SK-N-SH (cell line): ENCODE data around the gene MRPL17. TPM values are rescaled to one million over a fixed set of nuclear protein-coding genes. Genes with fewer than 3 reads are reported as not detected.

Experiments used
- CTCF ChIA-PET: fragments of 300-600, 350-600 bp; formaldehyde crosslinking; extraction: SDS; loops from one replicate; lab custom pipeline; 2021; lab: Yijun Ruan, JAX
- POLR2A ChIA-PET: fragments of 350-600 bp; sonication (Branson Sonifier 250); formaldehyde crosslinking; extraction: SDS; loops from one replicate; lab custom pipeline; 2020; ENCODE audit warnings: antibody characterized with exemption, inconsistent platforms; lab: Yijun Ruan, JAX
- DNase-seq: peaks from one replicate; pipeline ENCODE4 v3.0.0; 2012
- H2AFZ ChIP-seq: fragments of 200-600 bp; sonication (generic); 2 replicates; pipeline ENCODE4 v1.8.1; 2016; ENCODE audit warnings: antibody characterized with exemption, mild to moderate bottlenecking, low read depth
- H3F3A ChIP-seq: fragments of 200-600 bp; sonication (generic); replicated peaks from 2 replicates; pipeline ENCODE3; 2016; ENCODE audit warnings: antibody characterized with exemption, mild to moderate bottlenecking; ENCODE audit not compliant: insufficient read depth
- H3K27ac ChIP-seq, 2 experiments: fragments of 200-500 bp in 1 of 2; fragments of 200-600 bp in 1 of 2; sonication (Bioruptor generic) in 1 of 2; sonication (generic), shearing (Covaris generic) in 1 of 2; 2 replicates each; pipeline versions ENCODE4 v1.5.1 to v1.6.1; 2014 to 2016; ENCODE audit warnings: low read depth in 2 of 2, inconsistent platforms in 1 of 2, low read length in 1 of 2, mild to moderate bottlenecking in 1 of 2, mixed read lengths in 1 of 2
- H3K27me3 ChIP-seq: fragments of 200-600 bp; sonication (generic), shearing (Covaris generic); 2 replicates; pipeline ENCODE4 v1.6.1; 2016; ENCODE audit warnings: mixed run types; ENCODE audit not compliant: insufficient read depth
- H3K36me3 ChIP-seq, 2 experiments: fragments of 200-500 bp in 1 of 2; fragments of 200-600 bp in 1 of 2; sonication (Bioruptor generic) in 1 of 2; sonication (generic) in 1 of 2; replicated peaks in 1 of 2; 2 replicates each; pipeline versions ENCODE3 to v1.5.1; 2014 to 2016; ENCODE audit warnings: low read length in 1 of 2, mild to moderate bottlenecking in 1 of 2; ENCODE audit not compliant: insufficient read depth in 2 of 2, control insufficient read depth in 1 of 2
- H3K4me1 ChIP-seq, 2 experiments: fragments of 200-500 bp in 1 of 2; fragments of 200-600 bp in 1 of 2; sonication (Bioruptor generic) in 1 of 2; sonication (generic), shearing (Covaris generic) in 1 of 2; 2 replicates each; pipeline versions ENCODE4 v1.5.1 to v1.6.1; 2014 to 2016; ENCODE audit warnings: low read depth in 1 of 2, low read length in 1 of 2, mixed run types in 1 of 2; ENCODE audit not compliant: insufficient read depth in 2 of 2, control insufficient read depth in 1 of 2
- H3K4me2 ChIP-seq: fragments of 200-600 bp; sonication (generic), shearing (Covaris generic); 2 replicates; pipeline ENCODE4 v1.6.1; 2017; ENCODE audit warnings: mixed run types
- H3K4me3 ChIP-seq, 2 experiments: fragments of 200-500 bp in 1 of 2; fragments of 200-600 bp in 1 of 2; sonication (Bioruptor generic) in 1 of 2; sonication (generic), shearing (Covaris generic) in 1 of 2; 2 replicates each; pipeline versions ENCODE4 v1.5.1 to v1.8.1; 2014 to 2016; ENCODE audit warnings: low read depth in 2 of 2, inconsistent platforms in 1 of 2, low read length in 1 of 2, mild to moderate bottlenecking in 1 of 2, mixed read lengths in 1 of 2, moderate library complexity in 1 of 2
- H3K79me2 ChIP-seq: fragments of 200-600 bp; sonication (generic); 2 replicates; pipeline ENCODE4 v1.8.1; 2017; ENCODE audit warnings: mild to moderate bottlenecking; ENCODE audit not compliant: insufficient read depth
- H3K9ac ChIP-seq: fragments of 200-600 bp; sonication (generic); 2 replicates; pipeline ENCODE4 v1.6.1; 2017; ENCODE audit warnings: mixed run types
- H3K9me2 ChIP-seq: fragments of 200-600 bp; sonication (generic); 2 replicates; pipeline ENCODE4 v1.6.1; 2017; ENCODE audit warnings: mixed run types
- H3K9me3 ChIP-seq: fragments of 200-600 bp; sonication (generic); 2 replicates; pipeline ENCODE4 v1.6.1; 2017; ENCODE audit warnings: mixed run types, mild to moderate bottlenecking, moderate library complexity
- H4K20me1 ChIP-seq: fragments of 200-600 bp; sonication (generic); 2 replicates; pipeline ENCODE4 v1.6.1; 2017; ENCODE audit warnings: mild to moderate bottlenecking, mixed run types; ENCODE audit not compliant: insufficient read depth
- CHD2 ChIP-seq: fragments of 150-350 bp; IDR thresholded peaks from 2 replicates; pipeline ENCODE4 v1.6.1; 2018; ENCODE audit warnings: low read length; ENCODE audit not compliant: partially characterized antibody
- EZH2phosphoT487 ChIP-seq: fragments of 200-600 bp; sonication (generic); IDR thresholded peaks from 2 replicates; pipeline ENCODE4 v1.6.1; 2017; ENCODE audit warnings: low read depth, mixed run types, mild to moderate bottlenecking, antibody characterized with exemption, moderate library complexity, borderline replicate concordance
- FOXM1 ChIP-seq: IDR thresholded peaks from 2 replicates; pipeline ENCODE4 v1.4.0; 2012; ENCODE audit warnings: low read depth, mild to moderate bottlenecking
- GABPA ChIP-seq: IDR thresholded peaks from 2 replicates; pipeline ENCODE4 v1.4.0; 2012; ENCODE audit warnings: low read depth, mild to moderate bottlenecking
- GATA2 ChIP-seq: sonication (generic); formaldehyde crosslinking; IDR thresholded peaks from 2 replicates; pipeline ENCODE4 v1.5.0; 2020; ENCODE audit warnings: mild to moderate bottlenecking, missing genetic modification reagents
- MEF2A ChIP-seq: IDR thresholded peaks from 2 replicates; pipeline ENCODE4 v1.4.0; 2012; ENCODE audit warnings: low read depth, borderline replicate concordance
- MXI1 ChIP-seq: IDR thresholded peaks from 2 replicates; pipeline ENCODE4 v1.6.1; 2012; ENCODE audit warnings: mild to moderate bottlenecking, low read depth, low read length, improper control_type of control experiment
- NFIC ChIP-seq: IDR thresholded peaks from 2 replicates; pipeline ENCODE4 v1.4.0; 2012; ENCODE audit warnings: borderline replicate concordance
- POLR2AphosphoS5 ChIP-seq: IDR thresholded peaks from 2 replicates; pipeline ENCODE4 v1.6.1; 2012; ENCODE audit warnings: low read depth, low read length
- REST ChIP-seq: IDR thresholded peaks from 2 replicates; pipeline ENCODE4 v1.6.1; 2012; ENCODE audit warnings: mild to moderate bottlenecking, low read depth, low read length, moderate library complexity
- RFX5 ChIP-seq: IDR thresholded peaks from 2 replicates; pipeline ENCODE4 v1.6.1; 2012; ENCODE audit warnings: mild to moderate bottlenecking, improper control_type of control experiment, low read length
- RXRA ChIP-seq: IDR thresholded peaks from 2 replicates; pipeline ENCODE4 v1.4.0; 2012; ENCODE audit warnings: low read depth, mild to moderate bottlenecking, borderline replicate concordance
- SIN3A ChIP-seq: IDR thresholded peaks from 2 replicates; pipeline ENCODE4 v1.6.1; 2012; ENCODE audit warnings: low read depth, mild to moderate bottlenecking, low read length, moderate library complexity, borderline replicate concordance
- SMC3 ChIP-seq: IDR thresholded peaks from 2 replicates; pipeline ENCODE4 v1.6.1; 2012; ENCODE audit warnings: low read depth, low read length, improper control_type of control experiment
- TCF12 ChIP-seq: IDR thresholded peaks from 2 replicates; pipeline ENCODE4 v1.4.0; 2012
- USF1 ChIP-seq: IDR thresholded peaks from 2 replicates; pipeline ENCODE4 v1.4.0; 2012; ENCODE audit warnings: low read depth, borderline replicate concordance
- ZBTB33 ChIP-seq: IDR thresholded peaks from 2 replicates; pipeline ENCODE4 v1.4.0; 2012; ENCODE audit warnings: low read depth, borderline replicate concordance
- polyA plus RNA-seq, 3 experiments: library from polyadenylated mRNA; depleted of rRNA; stranded (reverse); fragments of >200 nt; gene quantifications; 2 replicates each; pipeline ENCODE4 v1.2.3, GENCODE V29; 2012
- TF ChIP-seq, protein P1 (sequence below): IDR thresholded peaks from 2 replicates; pipeline ENCODE4; 2012
- TF ChIP-seq, protein P2 (sequence below): fragments of 200-600 bp; sonication (generic); IDR thresholded peaks from 2 replicates; pipeline ENCODE4 v1.6.1; 2017; ENCODE audit warnings: antibody characterized with exemption, mild to moderate bottlenecking, moderate library complexity
- TF ChIP-seq, protein P3 (sequence below): fragments of 150-350 bp; IDR thresholded peaks from 2 replicates; pipeline ENCODE4 v1.6.1; 2017; ENCODE audit warnings: antibody characterized with exemption, low read length, low read depth, borderline replicate concordance

MRPL17 gene
- polyA plus RNA-seq, 1 of the 3 experiments (the other 2 are of a cell fraction): 88.6 TPM

GRCh38 chr11:6650104-6650503 lies 33.0 kb downstream of the MRPL17 start:
- ChIA-PET CTCF (interaction anchor here (1.1 to 3.6 kb wide), 5 partner anchors 29 to 271 kb away, joined by 3 to 13 read pairs (median 3); partner anchors contain the start of gene MRPL17), POLR2A (interaction anchor here (1.5 kb wide), 1 partner anchor 23 kb away, joined by 4 read pairs; no protein-coding TSS in a partner anchor)
- Histone ChIP-seq H3K36me3 (no peaks in the 10 kb centered on the region), H4K20me1 (no peaks in the 10 kb centered on the region), H3K4me1 (peaks cover 6 to 62% of the 10 kb centered on the region in 2 experiments; a peak in 2 of 4 replicates), H3K4me3 (no peak overlapping the region), H3K9ac (no peak overlapping the region), H3K9me2 (no peaks in the 10 kb centered on the region), H3K27ac (no peak overlapping the region), H3K9me3 (no peaks in the 10 kb centered on the region), H3K79me2 (no peaks in the 10 kb centered on the region), H3K27me3 (no peaks in the 10 kb centered on the region), H3F3A (no peaks in the 10 kb centered on the region), H3K4me2 (no peak overlapping the region), H2AFZ (no peak overlapping the region)
- DNase-seq: no peak
- TF ChIP-seq, protein P1, sequence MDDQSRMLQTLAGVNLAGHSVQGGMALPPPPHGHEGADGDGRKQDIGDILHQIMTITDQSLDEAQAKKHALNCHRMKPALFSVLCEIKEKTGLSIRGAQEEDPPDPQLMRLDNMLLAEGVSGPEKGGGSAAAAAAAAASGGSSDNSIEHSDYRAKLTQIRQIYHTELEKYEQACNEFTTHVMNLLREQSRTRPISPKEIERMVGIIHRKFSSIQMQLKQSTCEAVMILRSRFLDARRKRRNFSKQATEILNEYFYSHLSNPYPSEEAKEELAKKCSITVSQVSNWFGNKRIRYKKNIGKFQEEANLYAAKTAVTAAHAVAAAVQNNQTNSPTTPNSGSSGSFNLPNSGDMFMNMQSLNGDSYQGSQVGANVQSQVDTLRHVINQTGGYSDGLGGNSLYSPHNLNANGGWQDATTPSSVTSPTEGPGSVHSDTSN: no peak
- TF ChIP-seq, protein P2, sequence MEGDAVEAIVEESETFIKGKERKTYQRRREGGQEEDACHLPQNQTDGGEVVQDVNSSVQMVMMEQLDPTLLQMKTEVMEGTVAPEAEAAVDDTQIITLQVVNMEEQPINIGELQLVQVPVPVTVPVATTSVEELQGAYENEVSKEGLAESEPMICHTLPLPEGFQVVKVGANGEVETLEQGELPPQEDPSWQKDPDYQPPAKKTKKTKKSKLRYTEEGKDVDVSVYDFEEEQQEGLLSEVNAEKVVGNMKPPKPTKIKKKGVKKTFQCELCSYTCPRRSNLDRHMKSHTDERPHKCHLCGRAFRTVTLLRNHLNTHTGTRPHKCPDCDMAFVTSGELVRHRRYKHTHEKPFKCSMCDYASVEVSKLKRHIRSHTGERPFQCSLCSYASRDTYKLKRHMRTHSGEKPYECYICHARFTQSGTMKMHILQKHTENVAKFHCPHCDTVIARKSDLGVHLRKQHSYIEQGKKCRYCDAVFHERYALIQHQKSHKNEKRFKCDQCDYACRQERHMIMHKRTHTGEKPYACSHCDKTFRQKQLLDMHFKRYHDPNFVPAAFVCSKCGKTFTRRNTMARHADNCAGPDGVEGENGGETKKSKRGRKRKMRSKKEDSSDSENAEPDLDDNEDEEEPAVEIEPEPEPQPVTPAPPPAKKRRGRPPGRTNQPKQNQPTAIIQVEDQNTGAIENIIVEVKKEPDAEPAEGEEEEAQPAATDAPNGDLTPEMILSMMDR: no peak
- TF ChIP-seq GATA2 (no peak), ZBTB33 (no peak), EZH2phosphoT487 (no peak), RFX5 (no peak), NFIC (no peak), CHD2 (no peak), SIN3A (no peak), FOXM1 (no peak), MXI1 (no peak), POLR2AphosphoS5 (no peak), MEF2A (no peak), RXRA (no peak), GABPA (no peak), TCF12 (no peak), SMC3 (no peak), USF1 (no peak), REST (no peak)
- TF ChIP-seq, protein P3, sequence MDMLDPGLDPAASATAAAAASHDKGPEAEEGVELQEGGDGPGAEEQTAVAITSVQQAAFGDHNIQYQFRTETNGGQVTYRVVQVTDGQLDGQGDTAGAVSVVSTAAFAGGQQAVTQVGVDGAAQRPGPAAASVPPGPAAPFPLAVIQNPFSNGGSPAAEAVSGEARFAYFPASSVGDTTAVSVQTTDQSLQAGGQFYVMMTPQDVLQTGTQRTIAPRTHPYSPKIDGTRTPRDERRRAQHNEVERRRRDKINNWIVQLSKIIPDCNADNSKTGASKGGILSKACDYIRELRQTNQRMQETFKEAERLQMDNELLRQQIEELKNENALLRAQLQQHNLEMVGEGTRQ: no peak
